IgD-negative memory B cell (primary cell): ENCODE results near the gene CSAD. TPM values are rescaled to one million over a fixed set of nuclear protein-coding genes. Genes with fewer than 3 reads are reported as not detected.
A peak's percentile ranks its signal among the peaks of the same experiment; 100 is the strongest.
"Not testable (repeated sequence)": the region's sequence is repeated elsewhere in the genome, so short reads cannot be mapped to it uniquely, and the experiment has no call there.

Experiments
- H3K27ac Mint-ChIP-seq, 3 donors: one replicate each; pipeline ENCODE4 v1.8.0; 2020 to 2022; ENCODE audit warnings: mild to moderate bottlenecking in 3 of 3, mixed read lengths in 3 of 3, moderate library complexity in 1 of 3
- H3K27me3 Mint-ChIP-seq: one replicate; pipeline ENCODE4 v1.8.0; 2021; ENCODE audit warnings: mixed read lengths
- H3K36me3 Mint-ChIP-seq: one replicate; pipeline ENCODE4 v1.8.0; 2020; ENCODE audit warnings: mild to moderate bottlenecking, mixed read lengths
- H3K4me1 Mint-ChIP-seq, 3 donors: one replicate each; pipeline ENCODE4 v1.8.0; 2020 to 2022; ENCODE audit warnings: mixed read lengths in 3 of 3, mild to moderate bottlenecking in 1 of 3
- H3K4me3 Mint-ChIP-seq, 4 donors: one replicate each; pipeline ENCODE4 v1.8.0; 2020 to 2022; ENCODE audit warnings: mild to moderate bottlenecking in 4 of 4, mixed read lengths in 4 of 4, moderate library complexity in 3 of 4
- H3K9me3 Mint-ChIP-seq, 3 donors: one replicate each; pipeline ENCODE4 v1.8.0; 2020 to 2021; ENCODE audit warnings: mixed read lengths in 3 of 3, mild to moderate bottlenecking in 1 of 3
- polyA plus RNA-seq: library from polyadenylated mRNA; unstranded; fragments of 300-500 nt; fragmentation: Illumina TruSeq; gene quantifications from one replicate; pipeline ENCODE4 v1.2.3, GENCODE V29; 2021

The CSAD gene
- polyA plus RNA-seq, 1 donor from 2014 or later = 0.58 TPM

- Mint-ChIP-seq H3K4me3 (no peak overlapping the region), H3K36me3 (no peaks in the 10 kb centered on the region), H3K4me1 (peaks cover 0 to 6% (median 4%) of the 10 kb centered on the region in 3 donors), H3K9me3 (peaks cover 0 to 4% (median 1%) of the 10 kb centered on the region in 3 donors), H3K27ac (no peak overlapping the region), H3K27me3 (peaks cover 10% of the 10 kb centered on the region)
These were observed 48.9 kb downstream of the CSAD start for GRCh38 chr12:53131844-53132243.

GRCh38 chr12:53128780-53129569 is 51.8 kb downstream of the CSAD start:
- peaks cover 0 to 9% (median 3%) of the 10 kb centered on the region in 3 donors for H3K4me1 Mint-ChIP-seq
- no peaks in the 10 kb centered on the region for H3K36me3 Mint-ChIP-seq
- no peak overlapping the region for H3K4me3 Mint-ChIP-seq
- peak overlapping the region in 1 of 3 donors; percentile 17 for H3K27ac Mint-ChIP-seq
- H3K27me3 Mint-ChIP-seq = peaks cover 10% of the 10 kb centered on the region
- H3K9me3 Mint-ChIP-seq = no peaks in the 10 kb centered on the region

GRCh38 chr12:53127169-53127568 is 53.6 kb downstream of the CSAD start:
- Mint-ChIP-seq H3K4me1 (peaks cover 0 to 9% (median 3%) of the 10 kb centered on the region in 3 donors), H3K36me3 (peaks cover 2% of the 10 kb centered on the region), H3K27ac (no peak overlapping the region), H3K27me3 (peaks cover 10% of the 10 kb centered on the region), H3K4me3 (no peak overlapping the region), H3K9me3 (no peaks in the 10 kb centered on the region)

GRCh38 chr12:53124352-53124723 is 56.4 kb downstream of the CSAD start:
- peaks cover 0 to 5% (median 3%) of the 10 kb centered on the region in 3 donors for H3K4me1 Mint-ChIP-seq
- H3K4me3 Mint-ChIP-seq = no peak overlapping the region
- H3K36me3 Mint-ChIP-seq = peaks cover 2% of the 10 kb centered on the region
- H3K27ac Mint-ChIP-seq = no peak overlapping the region
- peaks cover 6% of the 10 kb centered on the region for H3K27me3 Mint-ChIP-seq
- no peaks in the 10 kb centered on the region for H3K9me3 Mint-ChIP-seq

GRCh38 chr12:53123578-53124351 is 57.0 kb downstream of the CSAD start:
- Mint-ChIP-seq H3K9me3 (no peaks in the 10 kb centered on the region), H3K27ac (no peak overlapping the region), H3K27me3 (peaks cover 2% of the 10 kb centered on the region), H3K36me3 (peaks cover 4% of the 10 kb centered on the region), H3K4me3 (no peak overlapping the region), H3K4me1 (peaks cover 0 to 5% (median 0%) of the 10 kb centered on the region in 3 donors)

GRCh38 chr12:53122961-53123468 is 57.7 kb downstream of the CSAD start:
- peaks cover 0 to 5% (median 0%) of the 10 kb centered on the region in 3 donors for H3K4me1 Mint-ChIP-seq
- H3K27me3 Mint-ChIP-seq = peaks cover 2% of the 10 kb centered on the region
- peak overlapping the region in 1 of 3 donors; percentile 80 for H3K27ac Mint-ChIP-seq
- no peak overlapping the region for H3K4me3 Mint-ChIP-seq
- peaks cover 4% of the 10 kb centered on the region for H3K36me3 Mint-ChIP-seq
- H3K9me3 Mint-ChIP-seq = no peaks in the 10 kb centered on the region

GRCh38 chr12:53120685-53121525 is 59.8 kb downstream of the CSAD start:
- Mint-ChIP-seq H3K27me3 (no peaks in the 10 kb centered on the region), H3K27ac (no peak overlapping the region), H3K4me3 (no peak overlapping the region), H3K9me3 (no peaks in the 10 kb centered on the region), H3K4me1 (peaks cover 0 to 3% (median 0%) of the 10 kb centered on the region in 3 donors), H3K36me3 (peaks cover 4% of the 10 kb centered on the region)

GRCh38 chr12:53118751-53119300 is 61.9 kb downstream of the CSAD start:
- H3K9me3 Mint-ChIP-seq = no peaks in the 10 kb centered on the region
- no peaks in the 10 kb centered on the region for H3K27me3 Mint-ChIP-seq
- peaks cover 4% of the 10 kb centered on the region for H3K36me3 Mint-ChIP-seq
- H3K4me3 Mint-ChIP-seq = no peak overlapping the region
- H3K4me1 Mint-ChIP-seq = no peaks in the 10 kb centered on the region
- H3K27ac Mint-ChIP-seq = peak overlapping the region in 1 of 3 donors; percentile 14

- Mint-ChIP-seq H3K27ac (no peak overlapping the region), H3K9me3 (no peaks in the 10 kb centered on the region), H3K36me3 (peaks cover 2% of the 10 kb centered on the region), H3K4me3 (no peak overlapping the region), H3K27me3 (no peaks in the 10 kb centered on the region), H3K4me1 (peaks cover 0 to 2% (median 2%) of the 10 kb centered on the region in 3 donors)
These were observed 64.7 kb downstream of the CSAD start for GRCh38 chr12:53115891-53116648.

- Mint-ChIP-seq H3K4me3 (no peak overlapping the region), H3K36me3 (peaks cover 2% of the 10 kb centered on the region), H3K27ac (no peak overlapping the region), H3K27me3 (no peaks in the 10 kb centered on the region), H3K9me3 (no peaks in the 10 kb centered on the region), H3K4me1 (peaks cover 0 to 2% (median 2%) of the 10 kb centered on the region in 3 donors)
These were observed 65.4 kb downstream of the CSAD start for GRCh38 chr12:53115112-53115890.

- no peaks in the 10 kb centered on the region for H3K27me3 Mint-ChIP-seq
- no peaks in the 10 kb centered on the region for H3K36me3 Mint-ChIP-seq
- no peak overlapping the region for H3K4me3 Mint-ChIP-seq
- peaks cover 0 to 2% (median 2%) of the 10 kb centered on the region in 3 donors for H3K4me1 Mint-ChIP-seq
- no peaks in the 10 kb centered on the region for H3K9me3 Mint-ChIP-seq
- no peak overlapping the region for H3K27ac Mint-ChIP-seq
These were observed 66.8 kb downstream of the CSAD start for GRCh38 chr12:53113951-53114350.

- H3K27me3 Mint-ChIP-seq = no peaks in the 10 kb centered on the region
- no peak overlapping the region for H3K27ac Mint-ChIP-seq
- peaks cover 0 to 2% (median 2%) of the 10 kb centered on the region in 3 donors for H3K4me1 Mint-ChIP-seq
- no peaks in the 10 kb centered on the region for H3K36me3 Mint-ChIP-seq
- no peaks in the 10 kb centered on the region for H3K9me3 Mint-ChIP-seq
- H3K4me3 Mint-ChIP-seq = no peak overlapping the region
These were observed 67.5 kb downstream of the CSAD start for GRCh38 chr12:53113136-53113705.

GRCh38 chr12:53112431-53112830 is 68.3 kb downstream of the CSAD start:
- H3K27me3 Mint-ChIP-seq, H3K4me1 Mint-ChIP-seq, H3K36me3 Mint-ChIP-seq, H3K27ac Mint-ChIP-seq, H3K9me3 Mint-ChIP-seq, H3K4me3 Mint-ChIP-seq: not testable (repeated sequence)
